22Rv1 (cell line): Measurements from ENCODE around the gene SUGP1.

ENCODE experiments used
- CTCF ChIP-seq: fragments of 450-650 bp; IDR thresholded peaks from 2 replicates; pipeline ENCODE4 v1.5.1; 2017; ENCODE audit warnings: mild to moderate bottlenecking
- ZFX ChIP-seq: fragments of 450-650 bp; IDR thresholded peaks from 2 replicates; pipeline ENCODE4 v1.6.1; 2017; ENCODE audit warnings: antibody characterized with exemption, borderline replicate concordance

GRCh38 chr19:19320361-19321140, at the start of gene SUGP1, which contains the start of gene MAU2:
- TF ChIP-seq CTCF (no peak), ZFX (no peak)
